Activated T-helper 2 cell treated with anti-CD3 and anti-CD28 coated beads, Interferon-gamma antibody, Interleukin-2, Interleukin-4, amounts not matched to agents 10 μg/mL and 5 μg/mL and 100 μg/mL, durations not matched to agents 14 hours and 24 hours and 36 hours (primary cell): ENCODE data around the gene PAFAH2. TPM values are rescaled to one million over a fixed set of nuclear protein-coding genes. Genes with fewer than 3 reads are reported as not detected.

Source experiments
- DNase-seq: peaks from one replicate; pipeline ENCODE4 v3.0.0; 2021; ENCODE audit warnings: low spot score
- H3K27ac Mint-ChIP-seq: one replicate; pipeline ENCODE4 v1.8.0; 2021; ENCODE audit warnings: mixed read lengths
- H3K27me3 Mint-ChIP-seq: one replicate; pipeline ENCODE4 v1.8.0; 2021; ENCODE audit warnings: low read depth, mixed read lengths
- H3K36me3 Mint-ChIP-seq: one replicate; pipeline ENCODE4 v1.8.0; 2021; ENCODE audit warnings: low read depth, mixed read lengths
- H3K4me1 Mint-ChIP-seq: one replicate; pipeline ENCODE4 v1.8.0; 2021; ENCODE audit warnings: low read depth, mixed read lengths
- H3K4me3 Mint-ChIP-seq: one replicate; pipeline ENCODE4 v1.8.0; 2021; ENCODE audit warnings: low read depth, mild to moderate bottlenecking, moderate library complexity, mixed read lengths
- H3K9me3 Mint-ChIP-seq: one replicate; pipeline ENCODE4 v1.8.0; 2021; ENCODE audit warnings: mixed read lengths
- intact Hi-C: fragments of 100-400 bp; cut with micrococcal nuclease; formaldehyde crosslinking; loops from one replicate; pipeline ENCODE4 v1.15.1; 2023
- total RNA-seq: library from RNA; stranded (reverse); gene quantifications from 2 replicates; pipeline ENCODE4 v1.2.3, GENCODE V29; 2022

Gene PAFAH2
- 7.3 and 7.7 TPM in 2 replicates for total RNA-seq

GRCh38 chr1:25997828-25998761 lies at the start of gene PAFAH2:
Gene PAFAH2 (minus strand): TSS chr1:25998063. CDS start chr1:25990816, 7,247 bp downstream.
- H3K4me3 Mint-ChIP-seq: peak within 1 kb of the TSS; percentile 98
- H3K36me3 Mint-ChIP-seq: no peaks in the 10 kb centered on the region
- peaks cover 23% of the 10 kb centered on the region for H3K4me1 Mint-ChIP-seq
- no peaks in the 10 kb centered on the region for H3K9me3 Mint-ChIP-seq
- peak; percentile 96 for DNase-seq
- intact Hi-C loops: loop anchor here (1.0 to 2.0 kb wide), 4 partner anchors 93 to 178 kb away; partner anchors contain the start of gene PDIK1L
- H3K27me3 Mint-ChIP-seq: no peaks in the 10 kb centered on the region
- H3K27ac Mint-ChIP-seq: peak within 1 kb of the TSS; percentile 99

- no peak overlapping the region for H3K4me3 Mint-ChIP-seq
- no peak overlapping the region for H3K27ac Mint-ChIP-seq
- DNase-seq: no peak
- H3K27me3 Mint-ChIP-seq: peaks cover 73% of the 10 kb centered on the region
- no peaks in the 10 kb centered on the region for H3K4me1 Mint-ChIP-seq
- intact Hi-C loops: loop anchor here (10.0 kb wide), 1 partner anchor 357 kb away; no protein-coding TSS in a partner anchor
- H3K36me3 Mint-ChIP-seq: no peaks in the 10 kb centered on the region
- no peaks in the 10 kb centered on the region for H3K9me3 Mint-ChIP-seq
These were observed 49.5 kb upstream of the PAFAH2 start for GRCh38 chr1:26047278-26047874.

GRCh38 chr1:26046246-26047095 lies 48.6 kb upstream of the PAFAH2 start:
- intact Hi-C loops: loop anchor here (10.0 kb wide), 1 partner anchor 358 kb away; no protein-coding TSS in a partner anchor
- H3K27me3 Mint-ChIP-seq: peaks cover 75% of the 10 kb centered on the region

GRCh38 chr1:26045722-26046245 lies 47.9 kb upstream of the PAFAH2 start, which contains the start of gene SLC30A2:
Gene SLC30A2 (minus strand): TSS chr1:26046118. CDS start chr1:26045896, 222 bp downstream.
- intact Hi-C loops: loop anchor here (10.0 kb wide), 1 partner anchor 359 kb away; no protein-coding TSS in a partner anchor
- Mint-ChIP-seq H3K27ac (no peak within 1 kb of the TSS), H3K9me3 (no peaks in the 10 kb centered on the region), H3K36me3 (no peaks in the 10 kb centered on the region), H3K4me1 (no peaks in the 10 kb centered on the region), H3K4me3 (no peak within 1 kb of the TSS), H3K27me3 (peaks cover 70% of the 10 kb centered on the region)
- DNase-seq: no peak

More at GRCh38 chr1:26046246-26047095, 48.6 kb upstream of the PAFAH2 start:
- Mint-ChIP-seq H3K4me3 (no peak overlapping the region), H3K36me3 (no peaks in the 10 kb centered on the region), H3K9me3 (no peaks in the 10 kb centered on the region), H3K27ac (no peak overlapping the region), H3K4me1 (no peaks in the 10 kb centered on the region)
- no peak for DNase-seq

- H3K4me1 Mint-ChIP-seq: no peaks in the 10 kb centered on the region
- H3K36me3 Mint-ChIP-seq: no peaks in the 10 kb centered on the region
- intact Hi-C loops: loop anchor here (10.0 kb wide), 1 partner anchor 360 kb away; no protein-coding TSS in a partner anchor
- H3K27ac Mint-ChIP-seq: no peak overlapping the region
- H3K4me3 Mint-ChIP-seq: no peak overlapping the region
- peaks cover 65% of the 10 kb centered on the region for H3K27me3 Mint-ChIP-seq
- no peaks in the 10 kb centered on the region for H3K9me3 Mint-ChIP-seq
- no peak for DNase-seq
These were observed 47.3 kb upstream of the PAFAH2 start for GRCh38 chr1:26044971-26045721.

- Mint-ChIP-seq H3K36me3 (no peaks in the 10 kb centered on the region), H3K9me3 (no peaks in the 10 kb centered on the region), H3K4me1 (no peaks in the 10 kb centered on the region), H3K27me3 (peaks cover 59% of the 10 kb centered on the region), H3K4me3 (no peak overlapping the region), H3K27ac (no peak overlapping the region)
- intact Hi-C loops: loop anchor here (10.0 kb wide), 1 partner anchor 360 kb away; no protein-coding TSS in a partner anchor
- no peak for DNase-seq
These were observed 46.6 kb upstream of the PAFAH2 start for GRCh38 chr1:26044414-26044813.

GRCh38 chr1:26043765-26044164 lies 45.9 kb upstream of the PAFAH2 start:
- Mint-ChIP-seq H3K9me3 (no peaks in the 10 kb centered on the region), H3K4me3 (no peak overlapping the region), H3K27me3 (peaks cover 54% of the 10 kb centered on the region), H3K36me3 (no peaks in the 10 kb centered on the region), H3K27ac (no peak overlapping the region), H3K4me1 (no peaks in the 10 kb centered on the region)
- intact Hi-C loops: loop anchor here (10.0 kb wide), 1 partner anchor 361 kb away; no protein-coding TSS in a partner anchor
- DNase-seq: no peak

GRCh38 chr1:26041978-26042377 lies 44.1 kb upstream of the PAFAH2 start:
- H3K27ac Mint-ChIP-seq: no peak overlapping the region
- peaks cover 41% of the 10 kb centered on the region for H3K27me3 Mint-ChIP-seq
- intact Hi-C loops: loop anchor here (10.0 kb wide), 1 partner anchor 363 kb away; no protein-coding TSS in a partner anchor
- DNase-seq: no peak
- H3K36me3 Mint-ChIP-seq: no peaks in the 10 kb centered on the region
- H3K9me3 Mint-ChIP-seq: no peaks in the 10 kb centered on the region
- no peaks in the 10 kb centered on the region for H3K4me1 Mint-ChIP-seq
- H3K4me3 Mint-ChIP-seq: no peak overlapping the region

- Mint-ChIP-seq H3K36me3 (no peaks in the 10 kb centered on the region), H3K27ac (no peak overlapping the region), H3K27me3 (peaks cover 36% of the 10 kb centered on the region)
These were observed 43.5 kb upstream of the PAFAH2 start for GRCh38 chr1:26041401-26041800.

GRCh38 chr1:26038904-26039303 lies 41.0 kb upstream of the PAFAH2 start:
- intact Hi-C loops: loop anchor here (5.0 kb wide), 1 partner anchor 198 kb away; no protein-coding TSS in a partner anchor

More at GRCh38 chr1:26041401-26041800, 43.5 kb upstream of the PAFAH2 start:
- no peak for DNase-seq
- intact Hi-C loops: loop anchor here (10.0 kb wide), 1 partner anchor 363 kb away; no protein-coding TSS in a partner anchor
- H3K4me3 Mint-ChIP-seq: no peak overlapping the region
- H3K4me1 Mint-ChIP-seq: no peaks in the 10 kb centered on the region
- no peaks in the 10 kb centered on the region for H3K9me3 Mint-ChIP-seq

GRCh38 chr1:26038477-26038876 lies 40.6 kb upstream of the PAFAH2 start:
- Mint-ChIP-seq H3K9me3 (no peaks in the 10 kb centered on the region), H3K27ac (no peak overlapping the region), H3K4me3 (no peak overlapping the region), H3K4me1 (peaks cover 10% of the 10 kb centered on the region), H3K27me3 (peaks cover 29% of the 10 kb centered on the region), H3K36me3 (no peaks in the 10 kb centered on the region)
- no peak for DNase-seq
- intact Hi-C loops: loop anchor here (5.0 kb wide), 1 partner anchor 199 kb away; no protein-coding TSS in a partner anchor

More at GRCh38 chr1:26038904-26039303, 41.0 kb upstream of the PAFAH2 start:
- H3K27ac Mint-ChIP-seq: no peak overlapping the region
- H3K4me1 Mint-ChIP-seq: peaks cover 10% of the 10 kb centered on the region
- H3K27me3 Mint-ChIP-seq: peaks cover 31% of the 10 kb centered on the region
- no peaks in the 10 kb centered on the region for H3K36me3 Mint-ChIP-seq
- DNase-seq: no peak
- H3K4me3 Mint-ChIP-seq: no peak overlapping the region
- H3K9me3 Mint-ChIP-seq: no peaks in the 10 kb centered on the region
